HL-60 (cell line): ENCODE results near the gene CPHXL2.

Source experiments
- DNase-seq, 2 experiments: peaks; one replicate each; pipeline ENCODE4 v3.0.0-alpha.2; 2010 to 2020; ENCODE audit warnings: low read depth in 1 of 2, low spot score in 1 of 2
- H3K27ac ChIP-seq: fragments of 250-450 bp; sonication (Bioruptor Pico); replicated peaks from 2 replicates; pipeline ENCODE4 v1.5.1; 2020; ENCODE audit warnings: mild to moderate bottlenecking, moderate library complexity
- H3K27me3 ChIP-seq: fragments of 250-450 bp; sonication (Bioruptor Pico); 2 replicates; pipeline ENCODE4 v1.5.1; 2021; ENCODE audit warnings: mild to moderate bottlenecking, moderate library complexity; ENCODE audit not compliant: insufficient read depth, poor library complexity, severe bottlenecking
- H3K4me3 ChIP-seq: replicated peaks from 2 replicates; pipeline ENCODE4 v1.5.1; 2011; ENCODE audit warnings: mild to moderate bottlenecking, control low read depth, low read length; ENCODE audit not compliant: insufficient read depth
- GABPA ChIP-seq: IDR thresholded peaks from 2 replicates; pipeline ENCODE4 v1.6.1; 2012; ENCODE audit warnings: low read depth
- POLR2AphosphoS5 ChIP-seq: IDR thresholded peaks from 2 replicates; pipeline ENCODE4 v1.6.1; 2012; ENCODE audit warnings: low read depth
- SPI1 ChIP-seq: IDR thresholded peaks from 2 replicates; pipeline ENCODE4 v1.6.1; 2012; ENCODE audit warnings: low read depth, mild to moderate bottlenecking, borderline replicate concordance
- TF ChIP-seq, protein P1 (sequence below): IDR thresholded peaks from one replicate; pipeline ENCODE4 v1.5.1; 2011; ENCODE audit warnings: low read length, control low read depth, inconsistent platforms; ENCODE audit not compliant: insufficient read depth
- TF ChIP-seq, protein P2 (sequence below): IDR thresholded peaks from 2 replicates; pipeline ENCODE4 v1.6.1; 2012; ENCODE audit warnings: low read depth; ENCODE audit not compliant: insufficient replicate concordance

Gene CPHXL2

DNA sequence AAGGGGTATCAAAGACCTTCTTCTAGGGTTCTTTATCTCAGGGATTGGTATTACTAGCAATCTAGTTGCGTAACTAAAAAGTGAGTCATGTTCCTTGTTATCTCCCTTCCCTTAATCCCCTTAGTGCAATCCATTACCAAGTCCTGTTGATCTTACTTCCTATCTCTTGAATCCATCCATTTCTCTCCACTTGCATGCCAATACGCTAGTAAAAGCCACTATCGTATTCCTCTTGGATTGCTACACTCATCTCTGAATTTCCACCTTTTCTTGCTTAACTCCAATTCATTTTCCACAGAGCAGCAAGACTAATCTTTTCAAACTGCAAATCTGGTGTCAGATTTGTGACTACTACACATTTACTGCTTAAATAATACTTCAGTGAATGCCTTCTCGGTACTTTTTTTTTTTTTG is 51.9 kb downstream of the CPHXL2 start:
- DNase-seq = no peak
- no peak overlapping the region for H3K27ac ChIP-seq
- H3K27me3 ChIP-seq = no peaks in the 10 kb centered on the region
- H3K4me3 ChIP-seq = no peak overlapping the region
- no peak for TF ChIP-seq POLR2AphosphoS5
- TF ChIP-seq, protein P1, sequence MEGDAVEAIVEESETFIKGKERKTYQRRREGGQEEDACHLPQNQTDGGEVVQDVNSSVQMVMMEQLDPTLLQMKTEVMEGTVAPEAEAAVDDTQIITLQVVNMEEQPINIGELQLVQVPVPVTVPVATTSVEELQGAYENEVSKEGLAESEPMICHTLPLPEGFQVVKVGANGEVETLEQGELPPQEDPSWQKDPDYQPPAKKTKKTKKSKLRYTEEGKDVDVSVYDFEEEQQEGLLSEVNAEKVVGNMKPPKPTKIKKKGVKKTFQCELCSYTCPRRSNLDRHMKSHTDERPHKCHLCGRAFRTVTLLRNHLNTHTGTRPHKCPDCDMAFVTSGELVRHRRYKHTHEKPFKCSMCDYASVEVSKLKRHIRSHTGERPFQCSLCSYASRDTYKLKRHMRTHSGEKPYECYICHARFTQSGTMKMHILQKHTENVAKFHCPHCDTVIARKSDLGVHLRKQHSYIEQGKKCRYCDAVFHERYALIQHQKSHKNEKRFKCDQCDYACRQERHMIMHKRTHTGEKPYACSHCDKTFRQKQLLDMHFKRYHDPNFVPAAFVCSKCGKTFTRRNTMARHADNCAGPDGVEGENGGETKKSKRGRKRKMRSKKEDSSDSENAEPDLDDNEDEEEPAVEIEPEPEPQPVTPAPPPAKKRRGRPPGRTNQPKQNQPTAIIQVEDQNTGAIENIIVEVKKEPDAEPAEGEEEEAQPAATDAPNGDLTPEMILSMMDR = no peak
- TF ChIP-seq SPI1 = no peak
- TF ChIP-seq, protein P2, sequence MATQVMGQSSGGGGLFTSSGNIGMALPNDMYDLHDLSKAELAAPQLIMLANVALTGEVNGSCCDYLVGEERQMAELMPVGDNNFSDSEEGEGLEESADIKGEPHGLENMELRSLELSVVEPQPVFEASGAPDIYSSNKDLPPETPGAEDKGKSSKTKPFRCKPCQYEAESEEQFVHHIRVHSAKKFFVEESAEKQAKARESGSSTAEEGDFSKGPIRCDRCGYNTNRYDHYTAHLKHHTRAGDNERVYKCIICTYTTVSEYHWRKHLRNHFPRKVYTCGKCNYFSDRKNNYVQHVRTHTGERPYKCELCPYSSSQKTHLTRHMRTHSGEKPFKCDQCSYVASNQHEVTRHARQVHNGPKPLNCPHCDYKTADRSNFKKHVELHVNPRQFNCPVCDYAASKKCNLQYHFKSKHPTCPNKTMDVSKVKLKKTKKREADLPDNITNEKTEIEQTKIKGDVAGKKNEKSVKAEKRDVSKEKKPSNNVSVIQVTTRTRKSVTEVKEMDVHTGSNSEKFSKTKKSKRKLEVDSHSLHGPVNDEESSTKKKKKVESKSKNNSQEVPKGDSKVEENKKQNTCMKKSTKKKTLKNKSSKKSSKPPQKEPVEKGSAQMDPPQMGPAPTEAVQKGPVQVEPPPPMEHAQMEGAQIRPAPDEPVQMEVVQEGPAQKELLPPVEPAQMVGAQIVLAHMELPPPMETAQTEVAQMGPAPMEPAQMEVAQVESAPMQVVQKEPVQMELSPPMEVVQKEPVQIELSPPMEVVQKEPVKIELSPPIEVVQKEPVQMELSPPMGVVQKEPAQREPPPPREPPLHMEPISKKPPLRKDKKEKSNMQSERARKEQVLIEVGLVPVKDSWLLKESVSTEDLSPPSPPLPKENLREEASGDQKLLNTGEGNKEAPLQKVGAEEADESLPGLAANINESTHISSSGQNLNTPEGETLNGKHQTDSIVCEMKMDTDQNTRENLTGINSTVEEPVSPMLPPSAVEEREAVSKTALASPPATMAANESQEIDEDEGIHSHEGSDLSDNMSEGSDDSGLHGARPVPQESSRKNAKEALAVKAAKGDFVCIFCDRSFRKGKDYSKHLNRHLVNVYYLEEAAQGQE = no peak

DNA sequence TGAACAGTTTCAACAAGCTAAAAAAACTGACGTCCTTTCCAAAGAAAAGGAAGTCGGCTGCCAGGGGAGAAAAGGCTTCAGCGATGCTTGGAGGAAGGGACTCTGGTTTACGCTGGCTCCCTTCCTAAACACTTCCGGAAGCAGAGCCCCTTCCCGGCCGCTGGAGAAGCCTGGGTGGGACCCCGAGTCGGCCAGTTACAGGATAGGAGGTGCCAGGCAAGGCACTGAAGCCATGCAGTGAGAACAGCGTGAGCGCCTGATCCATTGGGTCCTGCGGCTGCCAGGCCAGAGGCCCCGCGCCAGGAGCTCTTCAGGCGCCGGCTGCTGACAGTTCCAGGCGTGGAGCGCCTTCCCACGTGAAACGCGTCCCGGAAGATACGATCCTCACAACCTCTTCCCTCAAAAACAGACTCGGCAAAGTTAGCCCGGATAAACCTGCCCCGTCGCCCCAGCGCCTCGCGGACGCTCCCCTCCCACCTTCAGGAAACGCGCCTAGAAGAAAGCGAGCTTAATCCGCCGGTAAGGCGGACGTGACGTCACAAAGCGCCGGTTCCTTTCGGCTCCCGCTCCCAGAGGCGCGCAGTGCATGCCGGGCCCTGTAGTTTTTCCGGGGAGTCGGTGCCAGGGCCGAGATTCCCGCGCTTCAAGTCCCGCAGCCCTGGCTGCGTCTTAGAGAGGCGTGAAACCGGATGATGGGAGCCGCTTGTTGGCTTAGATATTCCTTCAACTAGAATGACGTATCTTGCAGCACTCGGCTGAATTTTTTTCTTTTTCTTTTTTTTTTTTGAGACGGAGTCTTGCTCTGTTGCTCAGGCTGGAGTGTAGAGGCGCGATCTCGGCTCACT is 53.8 kb downstream of the CPHXL2 start, which contains the start of gene ADAT1:
ADAT1 (minus strand) TSS at position 521 of the 845 bp plus-strand sequence. CDS start 2,482 bp downstream, outside the sequence.
- H3K27ac ChIP-seq = peak within 1 kb of the TSS; percentile 83
- TF ChIP-seq, protein P1 = no peak
- TF ChIP-seq GABPA = peak; percentile 85
- peak; percentile 69; the same call in 1 of the 2 replicates for TF ChIP-seq SPI1
- peak; percentile 79 for TF ChIP-seq POLR2AphosphoS5
- TF ChIP-seq, protein P2 = peak; percentile 14
- no peaks in the 10 kb centered on the region for H3K27me3 ChIP-seq
- DNase-seq = peak; percentile 92 to 97
- peak within 1 kb of the TSS; percentile 70 for H3K4me3 ChIP-seq

DNA sequence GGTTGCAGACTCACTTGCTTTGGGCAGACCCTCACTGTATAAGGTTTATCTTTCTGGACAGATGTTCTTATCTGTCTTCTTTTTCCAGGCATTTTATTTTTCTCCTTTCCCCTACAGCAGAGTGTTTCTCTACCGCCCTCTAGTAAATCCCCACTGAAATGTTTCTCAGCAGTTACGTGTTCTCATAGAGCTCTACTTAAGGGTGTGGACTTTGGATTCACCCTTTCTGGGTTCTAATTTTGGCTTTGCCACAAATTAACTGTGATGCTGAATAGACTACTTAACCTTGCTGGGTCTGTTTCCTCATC is 55.7 kb downstream of the CPHXL2 start:
- DNase-seq = peak in 1 of 2 experiments; percentile 22
- H3K27ac ChIP-seq = no peak overlapping the region
- H3K4me3 ChIP-seq = no peak overlapping the region
- TF ChIP-seq SPI1 = no peak
- TF ChIP-seq, protein P2 = no peak
- TF ChIP-seq, protein P1 = peak; percentile 6
- no peak for TF ChIP-seq POLR2AphosphoS5
- TF ChIP-seq GABPA = no peak
- no peaks in the 10 kb centered on the region for H3K27me3 ChIP-seq
